GM19239 (cell line): ENCODE measurements around the gene BLTP3B.
"Not testable (repeated sequence)": the region's sequence is repeated elsewhere in the genome, so short reads cannot be mapped to it uniquely, and the experiment has no call there.

Experiments
- DNase-seq: peaks from one replicate; pipeline ENCODE4 v3.0.0; 2011; ENCODE audit warnings: low spot score; ENCODE audit not compliant: insufficient read length
- FAIRE-seq: peaks from 2 replicates; lab custom pipeline; 2011; peaks lifted over from hg19 to GRCh38; lab: Jason Lieb, UNC

BLTP3B gene

DNA sequence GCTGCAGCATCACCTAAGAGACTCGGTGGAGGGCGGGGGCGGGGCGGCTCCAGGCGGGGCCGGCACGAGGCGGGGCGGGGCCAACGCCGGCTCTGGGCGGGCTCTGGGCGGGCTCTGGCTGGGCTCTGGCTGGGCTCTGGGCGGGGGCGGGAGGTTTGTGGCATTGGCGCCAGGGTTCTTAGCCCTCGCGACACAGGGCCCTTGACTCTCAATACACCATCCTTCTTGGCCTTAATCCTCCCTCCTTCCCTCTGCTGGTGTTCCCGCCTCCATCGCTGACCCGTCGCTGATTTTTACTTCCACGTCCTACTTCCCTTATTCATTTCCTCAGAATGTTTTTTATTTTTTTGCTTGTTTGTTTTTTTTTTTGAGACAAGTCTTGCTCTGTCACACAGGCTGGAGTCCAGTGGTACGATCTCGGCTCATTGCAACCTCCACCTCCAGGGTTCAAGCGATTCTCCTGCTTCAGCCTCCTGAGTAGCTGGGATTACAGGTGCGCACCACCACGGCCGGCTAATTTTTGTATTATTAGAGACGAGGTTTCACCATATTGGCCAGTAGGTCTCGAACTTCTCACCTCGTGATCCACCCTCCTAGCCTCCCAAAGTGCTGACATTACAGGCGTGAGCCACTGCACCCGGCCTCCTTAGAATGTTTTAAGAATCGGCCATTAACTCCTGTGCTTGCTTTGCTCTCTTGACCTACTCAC is at the start of gene BLTP3B:
Gene BLTP3B (minus strand): TSS at position 24 of the 709 bp plus-strand sequence. CDS start 239 bp downstream, outside the sequence.
- FAIRE-seq (no peak), DNase-seq (peak; percentile 62)

DNA sequence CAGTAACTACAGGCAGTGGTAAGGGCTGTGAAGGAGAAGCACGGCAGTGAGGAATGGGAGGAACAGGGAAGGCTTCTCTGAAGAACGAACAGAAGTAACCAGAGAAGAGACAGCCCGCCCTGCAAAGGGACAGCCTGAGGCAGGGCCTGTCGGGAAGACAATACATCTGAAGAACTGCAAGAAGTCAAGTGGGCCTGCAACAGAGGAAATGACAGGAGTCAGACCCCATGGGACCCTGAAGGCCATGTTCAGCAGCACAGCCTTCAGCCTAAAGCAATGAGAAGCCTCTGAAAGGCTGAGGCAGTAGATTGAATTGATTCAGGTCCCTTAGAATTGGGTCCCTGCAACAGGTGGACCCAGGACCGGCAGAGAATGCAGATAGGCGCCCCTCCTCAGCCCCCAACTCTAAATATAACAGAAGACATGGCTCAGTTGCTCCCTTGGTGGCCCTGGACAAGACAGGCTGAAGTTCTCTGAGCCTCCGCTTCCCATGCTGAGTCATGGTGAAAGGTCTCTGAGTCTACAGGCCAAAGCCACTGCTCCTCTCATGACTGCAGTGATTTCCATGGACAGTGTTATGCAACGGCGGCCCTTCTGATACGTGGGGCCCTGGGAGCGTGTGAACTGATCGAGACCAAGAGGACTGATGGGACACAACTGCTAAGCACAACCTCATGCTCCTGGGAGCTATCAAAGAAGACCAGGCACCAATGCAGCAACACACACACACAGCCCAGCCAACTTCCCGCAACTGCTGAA is 47.1 kb upstream of the BLTP3B start:
- no peak for FAIRE-seq
- DNase-seq: no peak

DNA sequence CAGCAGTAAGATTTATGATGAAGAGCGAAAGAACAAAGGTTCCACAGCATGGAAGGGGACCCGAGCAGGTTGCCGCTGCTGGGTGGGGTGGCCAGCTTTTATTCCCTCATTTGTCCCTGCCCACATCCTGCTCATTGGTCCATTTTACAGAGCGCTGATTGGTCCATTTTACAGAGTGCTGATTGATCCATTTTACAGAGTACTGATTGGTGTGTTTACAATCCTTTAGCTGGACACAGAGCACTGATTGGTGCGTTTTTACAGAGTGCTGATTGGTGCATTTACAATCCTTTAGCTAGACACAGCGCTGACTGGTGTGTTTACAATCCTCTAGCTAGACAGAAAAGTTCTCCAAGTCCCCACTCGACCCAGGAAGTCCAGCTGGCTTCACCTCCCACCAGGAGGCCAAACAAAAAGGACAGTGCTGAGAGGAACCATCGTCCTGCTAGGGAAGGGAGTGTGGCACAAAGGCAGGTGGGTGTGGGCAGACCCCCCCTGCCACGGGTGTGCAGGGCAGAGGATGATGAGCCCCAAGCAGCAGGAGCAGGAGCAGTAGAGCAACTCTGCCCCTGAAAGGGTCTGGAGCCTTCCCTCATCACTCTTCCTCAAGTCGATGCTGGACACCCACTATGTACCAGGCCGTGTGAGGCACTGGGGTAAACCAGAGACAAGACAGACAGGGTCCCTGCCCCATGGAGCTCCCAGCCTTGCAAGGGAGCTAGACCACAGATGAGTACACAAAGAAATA is 46.4 kb upstream of the BLTP3B start:
- not testable (repeated sequence) for DNase-seq, FAIRE-seq

DNA sequence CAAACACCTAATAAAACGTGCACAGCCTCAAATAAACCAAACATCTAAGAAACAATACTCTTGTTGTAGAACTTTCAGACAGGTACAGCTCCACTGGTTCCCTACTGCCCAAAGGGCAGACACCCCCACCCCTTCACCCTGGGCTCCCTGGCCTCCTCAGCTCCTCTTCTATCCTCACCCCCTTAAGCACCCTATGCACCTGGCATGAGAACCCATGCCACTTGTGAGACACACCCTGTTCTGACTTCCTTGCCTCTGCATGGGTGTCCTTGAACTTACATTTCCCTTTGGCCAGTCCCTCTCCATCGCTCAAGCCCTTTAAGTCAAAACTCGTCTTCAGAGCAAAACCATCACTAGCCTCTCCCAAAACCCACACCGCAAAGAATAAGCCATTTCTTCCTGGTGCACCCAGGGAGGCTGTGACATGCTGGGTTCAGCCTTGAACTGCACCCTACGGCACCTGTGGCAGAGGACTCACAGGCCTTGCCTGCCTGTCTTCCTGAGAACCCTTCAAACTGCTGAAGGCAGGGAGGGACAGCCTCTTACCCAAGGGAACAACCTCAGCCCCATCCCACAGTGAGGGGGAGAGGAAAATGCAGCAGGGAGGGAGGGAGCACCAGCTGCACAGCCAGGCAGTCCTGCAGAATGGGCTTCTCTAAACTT is 45.3 kb upstream of the BLTP3B start:
- FAIRE-seq (no peak), DNase-seq (no peak)

- no peak for DNase-seq
- no peak for FAIRE-seq
Measured at GRCh38 chr12:100187068-100187467, 44.4 kb upstream of the BLTP3B start.

- FAIRE-seq: no peak
- DNase-seq: no peak
Measured at GRCh38 chr12:100186071-100186470, 43.4 kb upstream of the BLTP3B start.

- FAIRE-seq (peak; percentile 70), DNase-seq (no peak)
Measured at GRCh38 chr12:100185361-100185894, 42.8 kb upstream of the BLTP3B start.

DNA sequence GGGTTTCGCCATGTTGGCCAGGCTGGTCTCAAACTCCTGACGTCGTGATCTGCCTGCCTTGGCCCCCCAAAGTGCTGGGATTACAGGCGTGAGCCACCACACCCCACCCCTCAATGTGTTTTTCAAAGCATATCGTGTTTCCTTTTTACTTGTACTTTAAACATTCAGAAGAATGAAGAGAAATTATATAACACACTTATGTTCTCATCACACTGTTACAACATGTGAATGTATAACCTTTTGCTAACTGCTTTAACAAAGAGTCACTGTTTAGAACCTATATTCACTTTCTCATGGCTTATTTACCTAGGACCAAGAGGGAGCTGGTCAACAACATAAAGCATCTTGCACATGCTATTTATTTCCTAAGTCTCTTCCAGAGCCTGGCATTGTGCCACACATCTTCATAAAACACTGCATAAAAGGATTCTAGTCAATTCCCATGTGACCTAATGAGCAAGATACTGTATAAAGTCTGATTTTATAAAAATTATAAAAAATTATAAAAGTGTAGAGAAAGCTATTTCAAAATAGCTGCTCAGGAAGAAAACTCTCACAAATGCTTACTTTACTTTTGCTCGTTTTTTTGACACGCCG is 42.0 kb upstream of the BLTP3B start:
- DNase-seq: no peak
- peak; percentile 39 for FAIRE-seq

GRCh38 chr12:100179252-100179651 is 36.6 kb upstream of the BLTP3B start:
- FAIRE-seq: no peak
- DNase-seq: no peak

DNA sequence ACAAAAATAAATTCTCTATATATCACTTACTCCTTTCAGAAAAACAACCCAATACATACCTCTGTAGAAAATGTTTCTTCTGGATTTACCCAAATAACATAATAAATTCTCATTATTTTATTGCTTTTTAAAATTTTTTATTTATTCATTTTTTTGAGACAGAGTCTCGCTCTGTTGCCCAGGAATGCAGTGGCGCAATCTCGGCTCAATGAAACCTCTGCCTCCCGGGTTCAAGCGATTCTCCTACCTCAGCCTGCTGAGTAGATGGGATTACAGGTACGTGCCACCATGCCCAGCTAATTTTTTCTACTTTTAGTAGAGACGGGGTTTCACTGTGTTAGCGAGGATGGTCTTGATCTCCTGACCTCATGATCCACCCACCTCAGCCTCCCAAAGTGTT is 33.8 kb upstream of the BLTP3B start:
- not testable (repeated sequence) for DNase-seq, FAIRE-seq

GRCh38 chr12:100174495-100174894 is 31.8 kb upstream of the BLTP3B start:
- no peak for FAIRE-seq
- DNase-seq: no peak

GRCh38 chr12:100173111-100173510 is 30.4 kb upstream of the BLTP3B start:
- DNase-seq (no peak), FAIRE-seq (no peak)

GRCh38 chr12:100171248-100171647 is 28.6 kb upstream of the BLTP3B start:
- DNase-seq: no peak
- FAIRE-seq: no peak

- FAIRE-seq (no peak), DNase-seq (no peak)
Measured at GRCh38 chr12:100170313-100170858, 27.7 kb upstream of the BLTP3B start.

DNA sequence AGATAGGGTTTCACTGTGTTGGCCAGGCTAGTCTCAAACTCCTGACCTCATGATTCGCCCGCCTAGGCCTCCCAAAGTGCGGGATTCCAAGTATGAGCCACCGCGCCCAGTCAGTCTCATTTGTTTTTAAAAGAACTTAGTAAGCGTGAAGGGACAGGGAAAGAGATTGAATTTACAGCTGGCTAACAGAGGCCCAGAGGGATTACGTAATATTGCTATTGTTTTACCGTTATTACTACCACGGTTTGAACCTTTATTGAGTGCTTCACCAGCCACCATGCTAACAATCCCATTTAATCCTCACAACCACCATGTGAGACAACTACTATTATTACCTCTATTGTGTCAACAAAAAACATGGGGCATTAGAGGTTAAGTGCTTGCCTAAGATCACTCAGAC is 26.7 kb upstream of the BLTP3B start:
- DNase-seq: no peak
- no peak for FAIRE-seq

DNA sequence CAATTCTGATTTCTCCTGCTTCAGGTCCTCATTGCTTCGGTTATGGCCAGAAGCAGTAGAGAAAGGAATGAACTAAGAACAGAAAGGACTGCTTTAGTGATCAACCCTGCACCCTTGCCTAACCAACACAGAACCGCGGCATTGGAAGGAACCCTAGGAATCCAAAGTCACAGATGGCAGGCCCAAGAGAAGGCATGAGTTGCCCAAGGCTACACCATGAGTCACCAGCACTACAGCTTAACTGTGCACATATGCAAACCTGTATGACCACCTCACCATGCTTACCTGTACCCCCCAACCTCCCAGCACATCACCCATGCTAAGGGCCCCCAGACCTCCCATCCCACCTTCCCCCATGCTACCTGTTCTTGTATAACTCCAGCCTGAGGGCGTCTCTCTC is 25.9 kb upstream of the BLTP3B start:
- no peak for DNase-seq
- FAIRE-seq: no peak

GRCh38 chr12:100166232-100166631 is 23.6 kb upstream of the BLTP3B start:
- FAIRE-seq: no peak
- DNase-seq: no peak

GRCh38 chr12:100165356-100165755 is 22.7 kb upstream of the BLTP3B start:
- FAIRE-seq: no peak
- no peak for DNase-seq

GRCh38 chr12:100164153-100164704 is 21.6 kb upstream of the BLTP3B start:
- FAIRE-seq (no peak), DNase-seq (no peak)
